Left forelimb (tissue), 1 donor: ENCODE measurements around the gene LRPAP1.
A peak's percentile ranks its signal among the peaks of the same experiment; 100 is the strongest.

Experiments
- DNase-seq: peaks from one replicate; pipeline ENCODE4 v3.0.0-alpha.2; 2018; ENCODE audit warnings: low spot score

LRPAP1 gene

DNA sequence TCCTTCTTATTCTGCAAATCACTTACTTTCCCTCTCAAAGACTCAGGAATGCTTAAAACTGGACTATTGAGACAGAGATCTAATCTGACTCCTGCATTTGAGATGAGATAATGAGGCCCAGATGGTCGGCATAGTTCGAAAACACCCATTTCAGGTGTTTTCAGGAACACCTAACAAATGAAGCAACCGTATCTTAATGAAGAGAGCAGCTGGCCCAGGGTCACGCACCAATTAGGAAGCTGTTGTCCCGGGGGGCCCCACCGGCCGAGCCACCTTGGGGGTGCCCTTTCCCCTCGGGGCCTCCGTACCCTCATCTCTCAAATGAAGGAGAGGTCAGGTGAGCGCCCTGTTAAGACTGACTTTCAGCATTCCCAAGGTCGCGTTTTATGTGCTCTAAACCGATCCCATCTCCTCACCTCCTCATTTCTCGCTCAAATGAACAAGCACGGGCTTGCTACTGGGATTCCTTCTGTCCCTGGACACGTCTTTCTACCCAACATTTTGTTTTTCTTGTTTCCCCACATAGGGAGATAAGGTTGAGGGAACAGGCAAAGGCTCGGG lies 824 bp downstream of the LRPAP1 start:
- no peak for DNase-seq

DNA sequence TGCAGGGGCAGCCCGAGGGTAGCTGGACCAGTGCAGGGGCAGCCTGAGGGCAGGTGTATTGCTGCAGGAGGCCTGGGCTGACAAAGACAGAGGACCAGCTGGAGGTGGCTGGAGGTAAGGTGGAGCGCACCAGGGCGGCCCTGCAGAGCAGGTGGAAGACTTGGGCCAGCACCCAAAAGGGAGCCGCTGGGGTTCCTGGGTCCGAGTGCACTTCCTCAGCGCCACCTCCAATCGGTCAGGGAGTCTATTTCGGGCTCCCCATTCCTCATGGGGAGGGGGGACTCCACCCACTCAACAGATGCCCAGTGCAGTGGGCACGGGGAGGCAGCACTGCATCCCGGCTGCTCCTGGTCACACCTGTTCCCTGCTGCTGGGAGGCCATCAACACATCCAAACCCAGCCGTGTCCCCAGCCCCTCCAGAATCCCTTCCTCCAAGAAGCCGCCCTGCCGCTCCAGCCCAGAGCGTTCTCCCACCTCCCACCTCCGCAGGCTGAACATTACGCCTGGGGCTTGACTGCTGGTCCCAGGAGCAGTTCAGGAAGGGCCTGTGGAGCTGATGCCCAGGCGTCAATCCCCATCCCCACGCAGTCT lies 1.5 kb downstream of the LRPAP1 start:
- peak; percentile 59 for DNase-seq

DNA sequence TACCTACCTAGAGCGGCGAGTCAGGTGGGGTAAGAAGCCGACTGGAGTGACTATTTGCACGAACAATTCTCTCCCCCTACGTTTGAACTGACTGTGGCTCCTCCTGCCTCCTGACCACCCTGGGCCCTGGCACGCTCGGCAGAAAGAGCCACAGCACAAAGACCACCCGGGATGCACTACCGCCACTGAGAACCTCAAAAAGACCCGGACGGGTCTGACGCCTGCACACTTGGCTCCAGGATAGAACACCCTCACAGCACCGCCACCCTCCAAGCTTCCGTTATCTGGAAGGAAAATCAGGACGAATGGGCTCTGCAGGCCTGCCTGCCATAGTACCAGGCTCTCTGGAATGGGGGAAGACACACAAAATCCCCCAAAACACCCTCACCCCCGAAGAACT lies 2.2 kb downstream of the LRPAP1 start:
- DNase-seq: no peak

DNA sequence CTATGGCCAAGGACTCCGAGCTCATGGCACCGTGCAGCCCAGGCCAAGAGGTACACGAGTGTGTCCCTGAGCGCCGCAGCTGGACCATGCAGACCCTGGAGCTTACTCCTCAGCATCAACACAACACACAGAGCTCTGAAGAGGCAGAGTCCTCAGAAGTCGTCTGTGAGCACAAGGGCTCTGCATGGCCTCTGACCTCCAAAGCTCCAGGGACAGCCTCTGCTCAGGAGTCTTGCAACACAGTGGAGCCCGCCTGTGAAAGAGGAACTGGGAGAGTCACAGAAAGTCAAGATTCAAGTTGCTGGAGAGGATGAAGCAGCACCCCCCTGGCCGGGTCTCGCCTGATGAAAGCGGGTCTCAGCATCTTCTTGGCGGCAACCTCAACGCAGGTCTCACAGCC lies 2.9 kb downstream of the LRPAP1 start:
- DNase-seq: peak; percentile 58

DNA sequence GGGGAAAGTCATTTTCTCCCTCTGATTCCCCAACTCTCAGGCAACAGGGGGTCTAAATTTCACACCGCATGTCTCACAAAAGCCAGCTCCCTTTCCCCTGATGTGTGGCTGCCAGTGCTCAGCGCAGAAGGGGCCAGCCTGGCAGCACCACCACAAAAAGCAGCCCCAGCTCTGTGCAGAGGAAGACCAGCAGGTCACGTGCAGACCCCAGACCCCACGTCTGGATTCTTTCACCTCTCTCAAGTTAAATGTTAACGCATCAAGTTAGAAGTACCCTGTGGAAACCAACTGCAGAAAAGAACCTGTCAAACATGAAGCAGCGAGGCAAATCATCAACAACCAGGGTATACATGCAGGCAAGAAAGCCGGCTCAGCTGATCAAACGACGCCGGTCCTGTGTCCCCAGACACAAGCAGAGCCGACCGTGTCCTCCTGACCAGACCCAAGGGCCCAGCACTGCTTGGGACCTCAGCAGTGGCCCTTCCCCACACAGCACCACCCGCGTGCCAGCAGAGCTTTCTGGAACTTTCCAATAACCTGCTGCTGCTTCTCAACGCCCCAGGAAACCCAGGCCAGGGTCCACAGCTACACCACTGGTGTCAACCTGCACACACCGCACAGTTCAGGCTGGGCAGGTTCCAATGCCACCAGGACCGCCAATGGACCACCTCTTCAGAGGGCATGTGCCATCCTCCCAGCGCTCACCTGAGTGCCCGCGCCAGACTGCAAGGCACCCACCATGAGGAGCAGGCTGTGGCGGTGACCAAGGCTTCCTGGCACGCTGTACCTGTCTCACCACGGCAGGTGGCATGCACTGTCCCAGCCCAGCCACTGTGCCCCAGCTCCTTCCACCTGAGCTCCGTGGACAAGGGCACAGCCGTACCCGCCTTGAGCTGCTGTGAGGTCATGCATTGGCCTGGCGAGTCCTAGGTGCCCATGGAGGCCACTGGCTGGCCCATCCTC lies 4.0 kb downstream of the LRPAP1 start:
- DNase-seq: no peak

DNA sequence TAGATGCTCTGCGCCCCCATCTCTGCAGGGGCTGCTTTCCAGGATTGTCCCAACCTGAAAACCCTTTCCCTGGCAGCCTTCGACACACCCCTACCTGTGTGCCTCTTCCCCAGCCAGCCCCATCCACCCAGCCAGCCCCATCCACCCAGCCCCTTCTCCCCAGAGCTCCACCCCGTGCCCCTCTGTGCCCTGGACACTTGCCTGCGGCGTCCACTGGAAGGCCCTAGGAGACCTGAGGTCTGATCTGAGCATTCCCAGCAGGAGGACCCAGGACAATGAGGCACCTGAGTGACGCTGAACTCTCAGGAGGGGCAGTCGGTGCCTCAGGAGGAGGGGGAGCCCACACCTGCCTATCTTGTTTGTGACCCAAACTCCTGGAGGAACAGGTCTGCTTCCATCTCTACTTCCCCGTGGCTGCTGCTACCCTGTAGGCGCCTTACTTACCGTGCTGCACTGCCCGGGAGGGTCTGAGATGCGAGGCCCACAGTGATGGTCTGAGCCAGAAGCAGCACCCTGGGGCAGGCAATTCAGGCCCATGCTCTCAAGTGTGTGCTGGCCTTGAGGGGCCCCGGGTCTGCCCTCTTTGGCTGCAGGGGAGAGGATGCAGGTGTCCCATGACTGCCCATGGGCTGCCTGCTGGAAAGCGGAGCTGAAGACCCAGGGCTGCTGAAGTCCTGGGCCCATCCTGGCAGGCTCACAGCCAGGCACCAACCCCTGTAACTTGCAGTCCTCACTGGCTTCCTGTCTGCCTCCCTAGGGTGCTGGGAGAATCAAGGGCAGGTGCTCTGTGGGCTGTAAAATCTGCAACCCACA lies 4.9 kb downstream of the LRPAP1 start:
- no peak for DNase-seq

DNA sequence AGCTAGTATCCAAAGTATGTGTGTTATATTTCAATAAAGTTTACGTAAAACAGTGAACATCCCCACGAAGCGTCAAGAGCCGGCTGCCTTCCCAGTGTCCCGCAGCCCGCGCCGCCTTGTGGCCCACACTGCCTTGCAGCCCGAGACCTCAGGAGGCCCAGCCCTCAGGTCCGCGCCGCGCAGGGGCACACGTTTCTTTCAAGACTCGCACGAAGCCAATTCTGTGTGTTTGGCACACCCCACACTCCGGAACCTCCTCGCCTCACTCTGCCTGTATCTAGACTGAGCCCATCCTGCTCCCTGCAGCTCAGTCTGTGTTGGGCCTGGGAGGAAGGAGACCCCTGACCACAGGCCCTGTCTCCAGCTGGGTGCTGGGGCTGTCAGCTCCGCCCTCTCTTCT lies 5.8 kb downstream of the LRPAP1 start:
- DNase-seq: no peak

DNA sequence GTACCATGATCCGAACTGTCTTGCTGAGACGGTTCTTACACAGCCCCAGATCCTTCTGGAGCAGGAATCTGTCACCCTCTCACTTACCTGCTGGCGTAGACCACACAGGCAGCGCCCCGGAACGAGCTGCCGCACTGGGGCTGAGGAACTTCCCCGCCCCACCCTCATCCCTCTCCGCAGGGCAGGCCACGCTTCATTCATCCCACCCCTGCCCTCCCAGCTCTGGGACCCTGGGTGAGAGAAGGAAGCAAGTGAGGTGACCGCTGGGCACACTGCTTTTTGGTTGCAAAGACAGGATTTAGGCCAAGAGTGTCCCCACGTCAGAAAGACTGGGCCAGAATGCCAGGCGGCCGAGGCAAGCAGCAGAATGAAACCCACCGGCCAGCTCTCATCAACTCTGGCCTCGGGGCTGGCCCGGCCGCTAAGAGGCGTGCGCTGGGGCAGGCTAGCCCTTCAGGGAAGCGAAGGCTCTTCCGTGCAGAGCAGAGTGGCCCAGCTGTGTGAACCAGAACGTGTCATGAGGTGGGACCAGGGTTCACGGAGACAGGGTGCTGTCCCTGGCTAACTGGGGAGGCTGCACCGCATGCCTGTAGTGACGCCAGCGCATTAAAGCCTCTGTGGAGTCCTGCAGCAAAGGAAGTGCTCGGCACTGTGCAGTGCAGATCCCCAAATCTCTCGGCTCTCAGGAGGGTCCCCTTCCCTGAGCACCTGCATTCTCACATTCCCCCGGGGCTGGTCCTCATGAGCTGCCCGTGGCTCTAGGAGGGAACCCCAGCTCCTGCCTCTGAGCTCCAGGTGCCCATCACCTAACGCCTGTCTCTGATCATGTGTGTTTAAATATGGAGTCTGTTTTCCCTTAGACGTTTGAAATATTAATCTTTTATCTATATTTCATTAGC lies 6.4 kb downstream of the LRPAP1 start:
- DNase-seq: no peak

DNA sequence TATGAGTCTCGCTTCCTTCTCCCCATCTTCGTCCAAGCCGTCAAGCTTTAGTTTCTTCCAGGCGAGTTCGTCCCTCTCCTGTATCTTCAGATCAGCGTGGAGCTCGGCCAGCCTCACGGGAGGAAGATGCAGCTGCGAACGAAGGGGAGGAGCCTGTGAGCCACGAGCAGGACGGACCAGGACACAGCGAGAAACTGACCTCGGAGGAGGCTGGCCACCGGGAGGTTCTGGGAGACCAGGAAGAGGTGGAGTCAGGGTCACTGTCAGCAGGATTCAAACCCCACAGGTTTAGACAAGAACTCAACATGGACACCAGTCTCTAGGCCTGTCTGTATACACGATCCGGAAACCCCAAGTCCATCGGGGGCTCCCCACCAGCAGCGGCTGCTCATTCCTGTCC lies 7.3 kb downstream of the LRPAP1 start:
- DNase-seq: no peak

DNA sequence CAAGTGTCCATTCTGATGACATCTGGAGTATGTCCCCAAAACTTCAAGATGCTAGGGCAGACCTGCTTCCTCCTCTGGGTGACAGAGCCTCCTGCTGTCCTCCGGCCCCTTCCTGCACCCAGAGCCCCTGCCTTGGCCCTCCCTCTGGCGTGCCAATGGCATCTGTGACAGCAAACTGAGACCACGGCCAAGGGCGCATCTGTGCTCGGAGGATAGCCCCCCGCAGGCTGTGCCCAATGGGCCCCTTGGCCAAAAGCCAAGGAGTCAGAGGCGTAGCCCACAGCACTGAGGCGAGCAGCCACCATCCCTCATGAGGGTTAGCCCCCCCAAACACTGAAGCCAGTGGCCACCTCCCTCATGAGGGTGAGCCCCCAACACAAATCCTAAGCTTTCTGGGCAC lies 7.9 kb downstream of the LRPAP1 start:
- DNase-seq: no peak

DNA sequence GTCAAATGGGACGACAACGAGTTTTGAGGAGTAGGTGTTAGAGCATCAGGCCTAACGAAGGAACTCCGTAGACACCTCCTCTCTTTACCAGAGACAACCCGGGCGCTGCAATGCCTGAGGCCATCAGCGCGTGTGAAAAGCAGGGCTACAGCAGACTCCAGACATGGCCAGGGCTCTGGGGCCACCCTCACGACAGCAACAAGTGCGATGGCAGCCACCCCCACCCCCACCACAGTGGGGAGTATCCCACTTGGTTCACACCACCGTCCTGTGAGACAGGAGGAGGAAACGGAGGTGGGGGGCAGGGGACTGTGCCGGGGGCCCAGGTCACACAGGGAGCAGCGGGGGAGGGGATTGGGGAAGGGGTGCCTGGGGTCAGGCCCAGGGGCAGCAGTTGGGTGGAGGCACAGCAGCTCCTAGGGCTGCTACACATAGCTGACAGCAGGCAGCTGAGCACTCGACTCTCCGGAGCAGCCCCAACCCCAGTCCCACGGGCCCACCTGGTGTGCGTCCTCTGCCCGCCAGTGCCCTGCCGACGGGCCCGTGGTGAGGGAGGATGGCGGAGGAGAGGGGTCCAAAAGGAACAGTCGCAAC lies 8.5 kb downstream of the LRPAP1 start:
- DNase-seq: no peak

DNA sequence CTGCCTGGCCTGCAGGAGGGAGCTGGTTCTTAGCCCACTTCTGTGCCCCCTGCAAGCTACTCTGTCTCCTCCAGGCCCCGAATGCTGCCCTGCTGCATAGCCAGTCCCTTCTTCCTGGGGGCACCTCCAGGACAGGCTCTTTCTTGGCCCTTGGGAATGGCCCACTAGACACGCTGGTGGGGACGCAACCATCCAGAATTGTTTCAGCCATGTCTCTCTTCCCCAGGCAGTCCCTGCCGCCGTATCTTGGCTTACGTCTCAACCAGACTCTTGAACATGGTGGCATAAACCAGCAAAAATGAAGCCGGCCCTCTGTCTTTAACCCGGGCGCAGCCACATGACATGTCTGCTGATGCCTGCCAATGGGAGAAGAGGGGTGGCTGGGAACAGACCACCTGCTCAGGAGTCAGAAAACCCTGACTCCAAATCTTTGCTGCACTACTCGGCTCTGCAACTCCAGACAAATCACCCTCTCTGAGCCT lies 9.0 kb downstream of the LRPAP1 start:
- DNase-seq: no peak

DNA sequence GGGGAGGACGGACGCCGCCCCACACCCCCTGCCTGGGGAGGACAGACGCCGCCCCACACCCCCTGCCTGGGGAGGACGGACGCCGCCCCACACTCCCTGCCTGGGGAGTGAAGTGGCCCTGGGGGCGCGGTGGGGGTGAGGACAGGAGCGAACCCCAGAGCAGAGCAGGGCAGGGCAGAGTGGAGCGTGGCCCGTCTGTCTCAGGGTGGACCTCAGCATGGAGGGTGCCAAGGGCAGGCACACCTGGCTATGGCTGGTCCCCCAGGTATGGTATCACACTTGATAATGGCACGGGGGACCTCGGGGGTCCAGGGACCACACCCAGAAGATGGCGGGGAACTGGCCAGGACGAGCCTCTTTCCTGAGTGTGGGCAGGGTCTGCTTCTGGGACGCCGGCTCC lies 9.6 kb downstream of the LRPAP1 start:
- no peak for DNase-seq

DNA sequence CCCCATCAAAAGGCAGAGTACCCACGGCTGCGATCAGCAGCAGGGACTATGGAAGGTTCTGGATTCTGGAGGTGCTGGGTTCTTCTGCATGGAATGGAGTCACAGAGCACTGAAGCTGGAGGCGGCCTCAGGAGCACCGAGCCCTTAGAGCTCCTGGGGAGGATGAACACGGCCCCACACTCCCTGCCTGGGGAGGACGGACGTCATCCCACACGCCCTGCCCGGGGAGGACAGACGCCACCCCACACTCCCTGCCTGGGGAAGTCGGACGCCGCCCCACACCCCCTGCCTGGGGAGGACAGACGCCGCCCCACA lies 9.9 kb downstream of the LRPAP1 start:
- no peak for DNase-seq

DNA sequence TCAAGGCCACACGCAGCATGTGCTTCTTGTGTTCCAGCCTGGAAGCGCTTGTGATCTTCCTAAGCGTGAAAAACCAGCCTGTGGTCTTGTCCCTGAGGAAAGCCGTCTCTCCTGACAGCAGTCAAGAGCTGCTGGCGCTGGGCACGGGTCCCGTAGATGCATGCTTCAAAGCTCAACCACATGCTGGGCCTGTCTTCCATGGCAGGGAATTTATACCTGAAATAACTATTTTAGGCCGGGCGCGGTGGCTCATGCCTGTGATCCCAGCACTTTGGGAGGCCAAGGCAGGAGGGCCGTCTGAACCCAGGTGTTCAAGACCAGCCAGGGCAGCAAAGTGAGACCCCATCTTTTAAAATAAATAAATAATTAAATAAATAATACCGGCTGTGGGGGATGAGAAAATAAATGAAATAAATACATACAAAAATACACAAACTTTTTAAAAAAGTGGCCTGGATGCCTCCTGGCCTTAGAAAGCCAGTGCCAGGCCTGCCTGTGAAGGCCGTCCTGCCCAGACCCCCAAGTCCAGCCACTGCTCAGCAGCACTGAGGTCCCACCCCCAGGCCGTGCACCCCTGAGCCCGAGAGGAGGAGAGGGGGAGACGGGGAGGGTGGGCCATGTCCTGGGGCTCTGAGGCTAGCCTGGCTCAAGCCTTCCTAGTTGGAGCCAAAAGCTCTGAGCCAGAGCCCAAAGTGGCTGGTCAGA lies 10.4 kb downstream of the LRPAP1 start:
- DNase-seq: no peak

DNA sequence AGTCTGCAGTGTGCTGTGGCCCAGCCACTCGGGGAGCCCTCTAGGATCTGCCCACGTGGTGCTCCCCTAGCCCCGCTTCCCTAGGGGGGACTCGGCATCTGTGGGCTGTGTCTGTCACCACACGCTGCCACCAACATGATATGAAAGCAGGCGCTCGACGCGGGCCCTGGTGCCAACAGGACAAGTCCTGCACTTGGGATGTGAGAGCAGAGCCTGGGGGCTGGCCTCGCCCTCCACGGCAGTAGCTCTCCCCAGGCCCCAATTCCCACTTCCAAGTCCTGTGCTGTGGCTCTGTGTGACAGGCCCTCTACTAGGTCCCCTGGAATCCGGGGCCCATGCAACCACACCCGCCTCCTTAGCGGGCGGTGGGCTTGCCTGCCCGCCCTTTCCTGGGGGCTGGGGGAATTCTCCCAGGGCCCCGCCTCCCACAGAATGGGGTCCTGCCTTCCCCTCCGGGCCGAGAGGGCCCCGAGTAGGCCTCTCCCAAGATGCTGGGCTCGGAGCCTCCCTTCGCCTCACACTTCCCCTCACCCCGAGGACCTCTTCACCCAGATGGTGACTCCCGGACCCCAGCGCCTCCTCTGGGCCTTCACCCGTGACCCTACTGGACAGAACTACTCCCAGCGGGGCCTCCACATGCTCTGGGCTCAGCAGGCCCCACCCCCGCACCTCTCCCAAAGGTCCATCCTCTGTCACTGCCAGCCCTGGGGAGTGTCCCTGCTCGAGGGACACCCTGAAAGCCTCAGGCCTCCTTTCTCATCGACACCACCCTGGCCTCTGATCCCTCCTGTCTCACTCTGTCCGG lies 11.2 kb downstream of the LRPAP1 start:
- DNase-seq: no peak

DNA sequence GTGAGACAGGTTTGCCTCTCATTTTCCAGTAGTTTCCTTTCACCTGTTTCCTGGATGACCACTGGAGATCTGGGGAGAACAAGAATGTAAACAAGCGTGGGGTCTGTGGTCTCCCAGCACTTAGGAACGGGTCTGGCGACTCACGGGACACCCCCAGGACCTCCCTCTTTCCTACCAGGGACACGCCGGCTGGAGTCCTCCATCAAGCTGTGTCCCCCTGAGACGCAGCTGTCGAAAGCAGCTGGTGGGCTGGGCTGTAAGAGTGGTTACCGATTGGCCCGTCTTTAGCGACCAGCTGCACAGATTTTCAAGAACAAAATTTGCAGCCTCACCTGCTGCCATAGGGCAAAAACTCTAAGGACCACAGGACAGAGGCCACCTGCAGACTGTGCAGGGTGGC lies 11.9 kb downstream of the LRPAP1 start:
- no peak for DNase-seq

DNA sequence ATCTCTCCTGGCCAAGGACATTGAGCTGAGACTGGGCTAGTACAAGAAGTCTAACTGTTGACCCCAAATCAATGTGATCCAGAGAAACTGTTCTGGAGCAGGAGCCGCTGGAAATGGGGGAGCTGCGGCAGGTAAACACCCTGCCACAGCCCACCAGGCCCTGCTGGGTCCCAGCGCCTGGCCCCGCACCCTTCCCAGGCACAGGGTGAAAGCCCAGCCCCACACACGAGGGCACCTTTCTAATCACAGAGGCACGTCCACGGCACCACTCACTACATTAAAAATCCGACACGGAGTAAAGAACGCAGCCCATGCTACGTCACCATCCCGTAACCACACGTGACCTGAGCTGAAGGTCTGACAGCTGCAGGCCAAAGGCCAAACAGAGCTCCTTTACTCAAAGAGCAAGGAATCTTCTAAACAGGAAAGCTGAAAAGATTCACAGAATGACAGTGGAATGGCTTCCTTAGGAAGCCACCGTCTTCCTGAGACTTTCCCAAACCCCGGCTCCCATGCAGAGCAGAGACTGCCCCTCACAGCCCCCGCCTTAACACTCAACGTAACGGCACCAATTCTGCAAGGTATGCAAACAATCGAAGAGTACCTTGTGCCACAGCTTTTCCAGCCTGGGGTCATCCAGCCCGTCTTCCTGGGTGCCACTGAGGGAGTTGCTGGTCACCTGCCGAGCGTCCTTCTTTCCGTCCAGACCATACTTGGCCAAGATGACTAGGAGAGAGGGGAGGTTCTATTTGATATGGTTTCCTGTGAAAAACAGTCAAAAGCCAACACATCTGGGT lies 12.6 kb downstream of the LRPAP1 start:
- DNase-seq: no peak

DNA sequence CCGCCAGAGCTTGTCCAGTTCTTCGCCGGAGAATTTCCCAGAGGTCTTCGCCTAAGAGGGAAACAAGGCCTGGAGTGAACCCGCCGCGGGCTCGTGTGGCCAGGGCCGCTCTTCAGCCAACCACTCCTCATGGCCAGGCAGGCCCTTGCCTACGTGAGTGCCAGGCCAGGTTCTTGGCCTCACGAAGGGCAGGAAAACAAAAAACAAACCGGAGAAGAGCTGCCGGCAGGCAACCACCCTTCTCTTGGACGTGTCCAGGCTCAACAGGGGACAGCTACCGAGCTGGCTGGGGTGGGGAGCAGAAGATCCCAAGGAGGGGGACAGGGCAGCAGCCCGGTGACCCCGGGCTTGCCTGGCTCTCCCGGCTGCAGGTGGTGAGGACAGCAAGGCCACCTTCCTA lies 13.3 kb downstream of the LRPAP1 start:
- DNase-seq: no peak
